GM12873 (cell line): ENCODE results near the gene PLEKHA4.

Experiments used
- CTCF ChIP-seq: IDR thresholded peaks from 2 replicates; pipeline ENCODE4 v1.5.1; 2012; ENCODE audit warnings: low read depth, mild to moderate bottlenecking, moderate library complexity, low read length, control low read depth; ENCODE audit not compliant: insufficient read depth; ENCODE audit errors: missing control alignments

Gene PLEKHA4

GRCh38 chr19:48868114-48868886 lies at the start of gene PLEKHA4:
Gene PLEKHA4 (minus strand): TSS chr19:48868617. CDS start chr19:48867620, 997 bp downstream.
- no peak for TF ChIP-seq CTCF

GRCh38 chr19:48918071-48918470 lies 49.7 kb upstream of the PLEKHA4 start:
- no peak for TF ChIP-seq CTCF

GRCh38 chr19:48915757-48916156 lies 47.3 kb upstream of the PLEKHA4 start:
- TF ChIP-seq CTCF = no peak

GRCh38 chr19:48914181-48914580 lies 45.8 kb upstream of the PLEKHA4 start:
- no peak for TF ChIP-seq CTCF

- no peak for TF ChIP-seq CTCF
These were observed 44.9 kb upstream of the PLEKHA4 start for GRCh38 chr19:48913114-48913889.

GRCh38 chr19:48910803-48911202 lies 42.4 kb upstream of the PLEKHA4 start:
- no peak for TF ChIP-seq CTCF

GRCh38 chr19:48907671-48908070 lies 39.3 kb upstream of the PLEKHA4 start:
- TF ChIP-seq CTCF = no peak
